ENCODE data around the gene VAV3.

VAV3 gene

GRCh38 chr1:107821340-107821739, 143.6 kb downstream of the VAV3 start:
- TF ChIP-seq CTCF (IDR thresholded peaks at IDR 0.05; ENCODE audit: low read depth, low read length, missing control alignments) = no peak
- in situ Hi-C loops (cut with HindIII; ENCODE audit: low sequenced_read_pairs) = no loop called here
- DNase-seq (ENCODE audit: low read depth) = no peak
- H3K4me3 ChIP-seq (ENCODE audit: low read depth, low read length) = no peak overlapping the region

GRCh38 chr1:107820801-107821200, 144.2 kb downstream of the VAV3 start:
- in situ Hi-C loops (cut with HindIII; ENCODE audit: low sequenced_read_pairs) = no loop called here
- TF ChIP-seq CTCF (IDR thresholded peaks at IDR 0.05; ENCODE audit: low read depth, low read length, missing control alignments) = no peak
- H3K4me3 ChIP-seq (ENCODE audit: low read depth, low read length) = no peak overlapping the region
- no peak for DNase-seq (ENCODE audit: low read depth)

- no peak for TF ChIP-seq CTCF (IDR thresholded peaks at IDR 0.05; ENCODE audit: low read depth, low read length, missing control alignments)
- in situ Hi-C loops (cut with HindIII; ENCODE audit: low sequenced_read_pairs) = no loop called here
- no peak for DNase-seq (ENCODE audit: low read depth)
- H3K4me3 ChIP-seq (ENCODE audit: low read depth, low read length) = no peak overlapping the region
Measured at GRCh38 chr1:107817935-107818334, 147.0 kb downstream of the VAV3 start.

GRCh38 chr1:107817206-107817605, 147.8 kb downstream of the VAV3 start:
- no peak for TF ChIP-seq CTCF (IDR thresholded peaks at IDR 0.05; ENCODE audit: low read depth, low read length, missing control alignments)

GRCh38 chr1:107810291-107810951, 154.6 kb downstream of the VAV3 start:
- no peak for DNase-seq (ENCODE audit: low read depth)
- no peak overlapping the region for H3K4me3 ChIP-seq (ENCODE audit: low read depth, low read length)
- TF ChIP-seq CTCF (IDR thresholded peaks at IDR 0.05; ENCODE audit: low read depth, low read length, missing control alignments) = no peak
- in situ Hi-C loops (cut with HindIII; ENCODE audit: low sequenced_read_pairs) = no loop called here

More at GRCh38 chr1:107817206-107817605, 147.8 kb downstream of the VAV3 start:
- no peak for DNase-seq (ENCODE audit: low read depth)
- in situ Hi-C loops (cut with HindIII; ENCODE audit: low sequenced_read_pairs) = no loop called here
- no peak overlapping the region for H3K4me3 ChIP-seq (ENCODE audit: low read depth, low read length)

GRCh38 chr1:107807855-107808254, 157.1 kb downstream of the VAV3 start:
- no peak for DNase-seq (ENCODE audit: low read depth)
- no peak for TF ChIP-seq CTCF (IDR thresholded peaks at IDR 0.05; ENCODE audit: low read depth, low read length, missing control alignments)
- no peak overlapping the region for H3K4me3 ChIP-seq (ENCODE audit: low read depth, low read length)
- in situ Hi-C loops (cut with HindIII; ENCODE audit: low sequenced_read_pairs) = no loop called here
